Measurements from ENCODE around the gene CADM1. TPM values are rescaled to one million over a fixed set of nuclear protein-coding genes. Genes with fewer than 3 reads are reported as not detected.

Gene CADM1
- total RNA-seq, 1 experiment from 2014 or later: 63.0 TPM

- DNase-seq (ENCODE audit: low read depth): no peak
These were observed 97.8 kb downstream of the CADM1 start for GRCh38 chr11:115406404-115406803.

GRCh38 chr11:115398333-115399080, 105.7 kb downstream of the CADM1 start:
- no peak for DNase-seq (ENCODE audit: low read depth)

- DNase-seq (ENCODE audit: low read depth): no peak
These were observed 107.7 kb downstream of the CADM1 start for GRCh38 chr11:115396533-115396932.

DNA sequence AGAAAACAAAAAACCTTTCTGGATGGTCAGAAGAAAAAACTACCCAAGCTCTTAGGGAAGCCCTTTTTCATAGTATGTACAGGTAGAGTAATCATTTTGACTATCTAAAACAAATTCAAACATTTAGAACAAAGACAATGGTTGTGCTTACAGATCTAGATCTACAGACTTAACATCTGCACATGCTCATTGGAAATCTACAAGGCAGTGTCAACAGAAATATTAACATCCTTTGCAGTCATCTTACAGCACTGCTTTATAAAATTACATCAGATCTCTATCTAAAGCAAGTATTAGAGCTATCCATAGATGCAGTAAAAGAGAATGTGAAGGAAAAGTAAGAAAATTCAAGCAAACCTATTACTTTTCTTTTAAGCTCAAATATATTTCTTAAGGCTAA, 110.3 kb downstream of the CADM1 start:
- DNase-seq (ENCODE audit: low read depth): no peak

DNA sequence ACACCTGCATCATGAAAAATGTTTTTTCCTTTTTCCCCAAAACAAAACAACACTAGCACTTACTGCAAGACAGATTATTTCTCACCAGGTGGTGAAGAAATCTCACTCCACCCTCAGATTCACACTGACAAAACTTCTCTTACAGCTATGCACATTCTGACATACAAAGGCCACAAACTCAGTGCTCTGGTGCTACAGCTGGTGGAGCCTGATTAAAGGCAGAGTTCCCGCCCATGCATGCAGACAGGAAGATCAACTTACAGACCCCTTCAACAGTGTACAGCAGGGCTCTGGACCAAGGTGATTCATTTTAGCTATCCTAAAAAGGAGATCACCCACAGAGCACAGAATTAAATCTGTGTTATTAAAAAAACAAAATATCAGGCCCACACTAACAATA, 112.6 kb downstream of the CADM1 start:
- DNase-seq (ENCODE audit: low read depth): no peak

GRCh38 chr11:115391160-115391559, 113.1 kb downstream of the CADM1 start:
- no peak for DNase-seq (ENCODE audit: low read depth)

- no peak for DNase-seq (ENCODE audit: low read depth)
These were observed 113.8 kb downstream of the CADM1 start for GRCh38 chr11:115390441-115390840.

GRCh38 chr11:115389790-115390189, 114.4 kb downstream of the CADM1 start:
- DNase-seq (ENCODE audit: low read depth): no peak

DNA sequence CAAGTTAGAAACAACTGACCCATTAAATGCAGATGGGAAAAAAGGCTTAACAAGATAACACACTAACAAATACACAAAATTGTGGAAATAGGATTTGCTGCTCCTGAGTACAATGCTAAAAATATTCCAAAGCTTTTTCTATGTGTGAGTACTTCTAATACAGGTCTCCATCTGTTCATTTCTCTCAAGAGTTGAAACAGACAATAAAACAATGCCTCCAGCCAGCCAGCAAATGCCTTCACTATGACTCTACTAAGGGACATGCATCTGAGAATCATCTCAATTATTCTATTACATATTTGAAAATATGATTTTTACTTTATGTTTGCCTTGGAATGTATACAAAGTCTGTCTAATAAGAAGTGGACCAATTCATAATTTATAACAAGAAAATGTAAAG, 119.0 kb downstream of the CADM1 start:
- no peak for DNase-seq (ENCODE audit: low read depth)

- peak; percentile 20 for DNase-seq (ENCODE audit: low read depth)
These were observed 120.0 kb downstream of the CADM1 start for GRCh38 chr11:115384236-115384635.

DNA sequence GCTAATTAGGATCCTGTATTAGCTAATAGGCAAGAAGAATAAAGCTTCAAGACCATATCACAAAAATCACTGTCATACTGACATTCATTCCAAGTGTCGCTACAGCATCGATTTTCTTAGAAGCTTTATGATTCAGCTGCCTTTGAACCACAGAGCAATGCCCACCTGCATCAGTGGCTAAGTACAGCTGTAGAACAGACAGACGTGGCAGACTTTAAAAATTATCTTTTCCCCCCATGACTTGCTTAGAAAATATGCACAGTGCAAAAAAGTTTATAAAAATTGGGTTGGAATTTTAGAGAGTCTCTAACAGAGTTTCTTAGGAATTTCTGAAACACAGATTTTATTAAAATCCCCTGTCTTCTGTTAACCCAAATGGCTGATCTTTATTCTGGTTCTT, 120.8 kb downstream of the CADM1 start:
- DNase-seq (ENCODE audit: low read depth): no peak

GRCh38 chr11:115379528-115379927, 124.7 kb downstream of the CADM1 start:
- DNase-seq (ENCODE audit: low read depth): no peak

GRCh38 chr11:115378557-115378956, 125.7 kb downstream of the CADM1 start:
- no peak for DNase-seq (ENCODE audit: low read depth)

DNA sequence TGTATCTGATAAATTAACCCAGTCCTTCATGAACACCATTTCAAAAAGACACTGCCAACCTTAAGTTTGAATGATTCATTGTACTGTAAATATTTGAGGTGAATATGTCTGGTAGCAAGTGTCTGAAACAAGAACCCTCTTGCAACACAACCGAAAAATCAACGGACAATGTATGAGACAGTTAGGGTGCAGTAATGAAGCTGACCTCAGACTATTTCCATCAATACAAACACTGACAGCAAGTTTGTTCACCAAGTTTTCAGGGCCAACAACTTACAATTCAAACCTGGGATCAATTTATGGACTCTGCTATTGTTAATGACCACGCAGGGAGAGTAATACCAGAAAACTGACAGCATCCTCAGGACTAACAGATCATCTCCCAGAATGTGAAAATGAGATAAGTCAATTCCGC, 126.3 kb downstream of the CADM1 start:
- peak; percentile 20 for DNase-seq (ENCODE audit: low read depth)

DNA sequence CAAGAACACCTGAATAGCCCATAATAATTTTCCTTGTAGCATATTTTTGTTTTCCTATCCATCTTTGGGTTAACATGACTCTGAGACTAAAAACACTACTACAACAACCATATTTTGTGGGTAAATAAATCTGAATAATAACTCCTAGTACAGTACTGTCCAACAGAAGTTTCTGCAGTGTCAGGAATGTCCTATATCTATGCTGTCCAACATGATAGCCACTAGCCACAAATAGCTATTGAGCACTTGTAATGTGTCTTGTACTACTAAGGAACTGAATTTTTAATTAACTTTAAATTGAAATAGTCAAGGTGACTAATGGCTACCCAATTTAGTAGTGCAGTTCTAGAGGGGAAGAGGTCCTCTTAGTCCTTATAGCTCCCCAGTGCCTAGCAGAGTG, 135.6 kb downstream of the CADM1 start:
- DNase-seq (ENCODE audit: low read depth): no peak

DNA sequence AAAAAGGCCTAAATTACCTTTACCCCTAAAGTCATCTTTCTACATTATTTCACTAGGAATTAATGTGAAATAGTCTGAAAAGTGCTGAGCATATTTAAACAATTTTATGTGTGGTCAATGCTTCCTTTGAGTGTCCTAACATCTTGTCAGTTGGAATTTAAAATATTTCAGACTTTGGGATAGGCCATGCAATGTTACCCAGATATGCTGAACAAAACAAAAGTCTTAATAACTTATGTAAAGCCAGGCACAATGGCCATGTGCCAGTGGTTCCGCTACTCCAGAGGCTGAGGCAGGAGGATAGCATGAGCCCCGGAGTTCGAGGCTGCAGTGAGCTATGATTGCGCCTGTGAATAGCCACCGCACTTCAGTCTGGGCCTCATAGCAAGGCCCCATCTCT, 137.4 kb downstream of the CADM1 start:
- no peak for DNase-seq (ENCODE audit: low read depth)

DNA sequence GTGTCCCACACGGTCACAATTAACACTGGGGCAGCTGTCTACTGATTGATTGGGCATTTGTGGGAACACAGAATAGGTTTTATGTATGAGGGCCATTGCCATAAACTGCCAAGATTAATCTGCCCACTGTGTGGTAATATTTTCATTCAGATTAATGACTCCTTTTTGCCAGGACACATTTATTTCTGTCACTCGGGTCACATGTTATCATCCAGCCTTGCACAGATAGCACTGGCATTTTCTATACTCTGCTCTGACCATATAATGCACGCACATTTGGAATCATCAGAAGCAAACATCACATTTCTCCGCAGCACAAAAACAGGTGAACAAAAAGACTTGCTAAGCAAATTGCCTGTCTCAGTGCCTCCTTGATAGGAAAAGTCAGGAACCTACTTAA, 138.3 kb downstream of the CADM1 start:
- no peak for DNase-seq (ENCODE audit: low read depth)

DNA sequence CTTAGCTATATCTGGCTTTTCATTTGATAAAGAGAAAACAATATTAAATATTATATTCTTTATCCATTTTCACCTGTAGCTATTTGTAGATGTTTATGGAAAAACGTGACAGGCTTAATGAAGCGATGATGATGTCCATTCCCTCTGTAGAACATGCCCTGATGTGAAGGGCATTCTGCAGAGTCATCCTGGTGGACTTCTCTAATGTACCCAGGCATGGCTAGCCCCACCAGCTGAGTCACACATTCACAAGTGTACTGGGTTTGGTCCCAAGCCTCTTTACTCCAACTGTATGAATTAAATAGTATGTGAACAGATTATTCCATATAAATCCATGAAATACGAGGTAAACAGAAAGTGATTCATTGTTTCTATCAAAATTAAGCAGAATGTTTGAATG, 139.3 kb downstream of the CADM1 start:
- no peak for DNase-seq (ENCODE audit: low read depth)

GRCh38 chr11:115363921-115364320, 140.3 kb downstream of the CADM1 start:
- no peak for DNase-seq (ENCODE audit: low read depth)

DNA sequence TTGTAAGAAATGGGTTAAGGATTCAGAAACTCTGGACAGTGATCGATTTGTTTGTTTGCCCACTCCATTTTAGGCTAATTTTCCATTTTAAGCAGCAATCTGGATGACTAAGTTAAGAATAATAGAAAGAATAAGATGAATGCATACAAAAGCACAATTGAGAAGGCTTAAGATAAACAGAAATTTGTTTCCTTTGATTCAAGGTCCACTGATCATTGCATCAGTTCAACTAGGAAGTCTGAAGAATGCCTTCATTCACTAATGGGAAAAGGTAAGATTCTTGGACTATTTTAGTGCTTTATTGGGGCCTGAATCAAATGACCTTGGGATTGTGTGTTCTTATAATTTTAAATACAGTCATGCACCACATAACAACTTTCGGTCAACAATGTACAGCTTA, 140.8 kb downstream of the CADM1 start:
- DNase-seq (ENCODE audit: low read depth): no peak

- DNase-seq (ENCODE audit: low read depth): no peak
These were observed 141.2 kb downstream of the CADM1 start for GRCh38 chr11:115362997-115363396.

DNA sequence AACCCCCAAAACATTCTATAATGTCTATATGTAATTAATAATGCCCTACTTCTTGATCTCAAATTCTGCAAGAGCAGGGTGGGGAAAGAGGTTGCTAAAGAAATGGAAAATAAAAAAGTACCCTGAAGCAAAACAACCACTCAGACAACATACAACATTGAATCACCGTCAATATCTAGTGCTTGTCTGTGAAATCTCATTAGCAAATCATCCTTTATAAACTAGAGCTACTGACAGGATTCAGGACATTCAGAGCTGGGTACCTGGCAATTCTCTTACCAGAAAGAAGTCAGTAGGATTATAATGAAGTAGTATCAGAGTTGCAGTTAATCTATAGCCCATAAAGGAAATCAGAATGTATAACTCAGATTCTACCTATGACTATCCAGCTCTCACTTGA, 143.2 kb downstream of the CADM1 start:
- no peak for DNase-seq (ENCODE audit: low read depth)

DNA sequence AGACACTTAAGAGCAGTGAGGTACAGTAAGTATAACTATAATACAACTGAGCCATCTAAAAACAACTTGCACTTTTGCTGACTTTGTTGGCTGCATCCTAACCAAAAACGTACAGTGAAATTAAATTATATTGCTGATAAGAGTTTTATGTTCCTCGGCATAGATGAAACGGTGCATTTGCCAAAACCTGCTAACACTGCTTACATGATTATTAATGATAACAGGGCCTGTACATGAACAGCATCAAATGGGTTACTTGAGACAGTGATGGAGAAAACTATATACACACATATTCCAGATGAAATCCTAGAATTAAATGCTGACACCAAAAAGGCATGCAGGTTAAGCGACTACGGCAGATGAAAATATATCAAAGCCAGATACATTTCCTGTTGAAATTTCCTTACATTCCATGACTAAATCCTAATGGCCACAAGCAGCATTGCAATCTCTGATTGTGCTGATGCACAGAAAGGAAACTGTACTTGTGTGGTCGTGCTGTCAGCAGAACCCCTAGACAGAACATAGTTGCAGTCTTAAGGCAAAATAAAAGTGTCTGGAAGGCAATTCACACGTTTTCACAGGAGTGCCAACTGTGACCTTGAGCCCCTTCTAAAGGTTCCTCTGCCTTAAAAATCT, 143.9 kb downstream of the CADM1 start:
- DNase-seq (ENCODE audit: low read depth): no peak

- peak; percentile 7 for DNase-seq (ENCODE audit: low read depth)
These were observed 147.1 kb downstream of the CADM1 start for GRCh38 chr11:115357066-115357465.

All from RPMI7951 (cell line).